ENCODE results near the gene AURKAIP1. TPM values are rescaled to one million over a fixed set of nuclear protein-coding genes. Genes with fewer than 3 reads are reported as not detected.
A peak's percentile ranks its signal among the peaks of the same experiment; 100 is the strongest.

AURKAIP1 gene
- total RNA-seq, 4 donors from 2014 or later: 92.7 to 134 (median 123) TPM

GRCh38 chr1:1345860-1346500 lies 29.0 kb downstream of the AURKAIP1 start:
- TF ChIP-seq POLR2A (IDR thresholded peaks at IDR 0.05) (no peak), CTCF (IDR thresholded peaks at IDR 0.05) (no peak)
- peaks cover 0 to 16% (median 6%) of the 10 kb centered on the region in 3 donors for H3K36me3 ChIP-seq
- peaks cover 40 to 64% (median 50%) of the 10 kb centered on the region in 3 donors for H3K4me1 ChIP-seq
- H3K27ac ChIP-seq: peak overlapping the region; percentile 92 to 95 (median 94)
- WGBS, 2 donors: 75% methylated on average over 2 of the region's 12 CpGs; no CpG with 5 or more reads in 1 of the 2 donors
- H3K27me3 ChIP-seq: no peaks in the 10 kb centered on the region
- no peaks in the 10 kb centered on the region for H3K9me3 ChIP-seq
- no peak for DNase-seq
- H3K4me3 ChIP-seq: peak overlapping the region in 3 of 4 donors; percentile 62 to 96 (median 89)
- intact Hi-C loops (cut with DNase I): no loop called here

- peak overlapping the region; percentile 8 to 89 (median 18) for H3K4me3 ChIP-seq
- TF ChIP-seq CTCF (IDR thresholded peaks at IDR 0.05) (no peak), POLR2A (IDR thresholded peaks at IDR 0.05) (no peak)
- peak overlapping the region; percentile 92 to 95 (median 94) for H3K27ac ChIP-seq
- no peaks in the 10 kb centered on the region for H3K9me3 ChIP-seq
- peaks cover 0 to 22% (median 12%) of the 10 kb centered on the region in 3 donors for H3K36me3 ChIP-seq
- no peaks in the 10 kb centered on the region for H3K27me3 ChIP-seq
- no CpG with 5 or more reads among the region's 16 CpGs for WGBS, 2 donors
- no peak for DNase-seq
- intact Hi-C loops (cut with DNase I): no loop called here
- peaks cover 40 to 64% (median 50%) of the 10 kb centered on the region in 3 donors for H3K4me1 ChIP-seq
Observed at GRCh38 chr1:1345384-1345783, 29.6 kb downstream of the AURKAIP1 start.

DNA sequence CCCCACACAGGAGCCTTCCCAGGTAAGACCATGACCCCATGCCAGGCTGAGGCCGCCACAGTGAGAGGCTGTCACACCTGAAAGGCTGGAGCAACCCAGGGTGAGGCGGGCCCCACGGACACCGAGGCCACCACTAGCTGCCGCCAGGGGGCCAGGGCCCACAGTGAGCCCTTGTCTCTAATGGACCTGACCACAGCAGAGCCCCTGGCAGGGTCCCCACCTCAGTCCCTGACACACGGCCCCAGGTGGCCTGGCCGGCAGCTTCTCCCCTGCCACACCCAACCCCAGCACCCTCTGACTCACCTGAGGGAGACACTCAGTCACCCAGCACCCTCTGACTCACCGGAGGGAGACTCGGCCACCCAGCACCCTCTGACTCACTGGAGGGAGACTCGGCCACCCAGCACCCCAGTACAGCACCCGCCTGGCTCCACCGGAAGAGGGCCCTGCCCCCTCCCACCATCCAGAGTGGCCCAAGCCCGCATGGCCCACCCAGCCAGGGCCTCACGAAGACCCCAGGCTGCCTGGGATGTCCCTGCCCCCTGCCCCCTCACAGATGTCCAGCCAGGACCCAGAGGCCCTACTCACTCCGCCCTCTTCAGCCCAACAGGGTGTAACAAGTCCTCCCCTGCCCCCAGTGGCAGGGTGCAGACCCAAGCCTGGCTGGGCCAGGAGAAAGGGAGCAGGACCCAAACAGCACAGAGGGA lies 30.2 kb downstream of the AURKAIP1 start:
- intact Hi-C loops (cut with DNase I): no loop called here
- Histone ChIP-seq H3K4me1 (peaks cover 40 to 64% (median 50%) of the 10 kb centered on the region in 3 donors), H3K36me3 (peaks cover 0 to 28% (median 17%) of the 10 kb centered on the region in 3 donors), H3K27ac (peak overlapping the region; percentile 92 to 95 (median 94)), H3K9me3 (no peaks in the 10 kb centered on the region), H3K4me3 (peak overlapping the region; percentile 8 to 89 (median 28)), H3K27me3 (no peaks in the 10 kb centered on the region)
- peak in 4 of 6 experiments; percentile 24 to 40 (median 32) for TF ChIP-seq CTCF (IDR thresholded peaks at IDR 0.05)
- TF ChIP-seq POLR2A (IDR thresholded peaks at IDR 0.05): no peak
- 30 to 76% methylated on average over 6 to 9 of the region's 15 CpGs for WGBS, 2 donors
- DNase-seq: no peak

DNA sequence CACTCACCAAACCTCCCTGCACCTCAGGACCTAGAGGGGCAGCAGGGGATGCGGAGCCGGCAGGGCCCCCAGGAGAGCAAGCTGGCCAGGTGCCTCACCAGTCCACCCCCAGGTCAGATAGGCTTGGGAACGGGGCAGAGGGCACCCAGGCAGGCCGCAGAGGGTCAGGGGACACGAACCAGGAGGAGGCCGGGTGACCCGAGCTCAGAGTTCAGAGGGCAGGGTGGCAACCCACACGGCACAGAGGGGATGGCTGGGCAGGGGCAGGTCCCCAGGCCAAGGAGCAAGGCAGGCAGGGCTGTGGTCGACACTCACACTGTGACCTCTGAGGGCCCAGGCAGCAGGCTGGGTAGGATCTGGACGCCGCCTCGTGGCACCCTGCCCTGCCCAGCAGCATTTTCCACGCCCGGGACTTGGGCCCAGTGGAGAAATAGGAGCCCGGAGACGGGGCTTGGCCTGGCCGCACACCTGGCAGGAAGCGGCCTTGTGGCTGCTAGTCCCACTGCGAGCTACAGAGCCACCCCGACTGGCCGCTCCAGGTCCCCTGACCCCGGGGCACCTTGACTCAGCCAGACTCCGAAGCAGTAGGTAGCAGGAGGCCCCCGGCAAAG lies 31.1 kb downstream of the AURKAIP1 start:
- peak overlapping the region in 3 of 4 donors; percentile 27 to 89 (median 29) for H3K4me3 ChIP-seq
- H3K27ac ChIP-seq: peak overlapping the region; percentile 92 to 95 (median 94)
- no peaks in the 10 kb centered on the region for H3K27me3 ChIP-seq
- no peak for DNase-seq
- intact Hi-C loops (cut with DNase I): no loop called here
- H3K9me3 ChIP-seq: no peaks in the 10 kb centered on the region
- 80% methylated on average over 1 of the region's 24 CpGs; no CpG with 5 or more reads in 1 of the 2 donors for WGBS, 2 donors
- H3K36me3 ChIP-seq: peaks cover 7 to 37% (median 24%) of the 10 kb centered on the region in 3 donors
- peaks cover 40 to 64% (median 50%) of the 10 kb centered on the region in 3 donors for H3K4me1 ChIP-seq
- TF ChIP-seq CTCF (IDR thresholded peaks at IDR 0.05) (no peak), POLR2A (IDR thresholded peaks at IDR 0.05) (no peak)

Measured in esophagus squamous epithelium (tissue), 5 donors.